SK-MEL-5 (cell line): Measurements from ENCODE around the gene ANTXRL. TPM values are rescaled to one million over a fixed set of nuclear protein-coding genes. Genes with fewer than 3 reads are reported as not detected.
"Not testable (repeated sequence)": the region's sequence is repeated elsewhere in the genome, so short reads cannot be mapped to it uniquely, and the experiment has no call there.

Experiments used
- DNase-seq: peaks from one replicate; pipeline ENCODE4 v3.0.0-alpha.2; 2016; ENCODE audit warnings: low read depth, low spot score
- in situ Hi-C: cut with HindIII; loops from 2 replicates; pipeline ENCODE4 v1.10.0; 2016; ENCODE audit warnings: low sequenced_read_pairs, high pct_unique_total_duplicates, low pct_unique_long_range_greater_than_20kb
- total RNA-seq: library from RNA; depleted of rRNA; stranded (reverse); fragments of >200 nt; shearing (Covaris generic); gene quantifications from 2 replicates; pipeline ENCODE4 v1.2.3, GENCODE V29; 2014; rRNA removed

The ANTXRL gene
- total RNA-seq, 1 experiment from 2014 or later: not detected

DNA sequence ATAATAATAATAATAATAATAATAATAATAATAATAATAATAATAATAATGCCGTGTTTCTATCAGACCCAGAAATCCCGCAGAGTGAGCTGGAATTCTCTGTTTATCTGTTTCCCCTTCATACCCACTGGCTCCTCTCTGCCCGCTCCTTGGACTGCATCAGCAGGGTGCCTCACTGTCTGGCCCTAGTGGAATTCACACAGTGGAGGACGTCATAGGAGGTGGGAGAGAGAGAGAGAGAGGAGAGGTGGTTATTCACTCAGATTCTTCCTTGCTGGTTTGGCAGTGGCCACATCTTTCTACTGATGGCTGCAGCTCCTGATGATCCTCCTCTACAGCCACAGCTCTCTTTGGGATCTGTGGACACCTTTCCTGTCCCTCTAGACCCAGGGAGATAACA, 78.7 kb downstream of the ANTXRL start:
- DNase-seq, in situ Hi-C loops: not testable (repeated sequence)

DNA sequence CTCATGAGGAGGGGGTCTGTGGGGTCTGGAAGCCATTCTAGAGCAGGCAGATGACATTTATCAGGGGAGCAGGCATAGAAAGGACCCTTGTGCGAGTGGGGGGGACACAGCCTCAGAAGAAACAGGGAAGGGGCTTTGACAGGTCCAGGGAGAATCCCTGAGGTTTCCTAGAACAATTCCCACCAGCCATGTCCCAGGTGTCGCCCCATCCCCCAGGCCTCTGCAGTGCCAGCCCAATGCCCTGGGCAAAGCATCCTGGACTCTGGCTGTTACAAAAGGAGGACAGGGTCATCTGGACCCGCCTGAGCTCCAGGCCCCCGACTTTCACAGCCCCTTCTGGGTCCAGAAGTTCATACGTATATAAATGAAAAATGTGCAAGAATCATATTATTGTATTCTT, 80.4 kb downstream of the ANTXRL start:
- DNase-seq, in situ Hi-C loops: not testable (repeated sequence)

DNA sequence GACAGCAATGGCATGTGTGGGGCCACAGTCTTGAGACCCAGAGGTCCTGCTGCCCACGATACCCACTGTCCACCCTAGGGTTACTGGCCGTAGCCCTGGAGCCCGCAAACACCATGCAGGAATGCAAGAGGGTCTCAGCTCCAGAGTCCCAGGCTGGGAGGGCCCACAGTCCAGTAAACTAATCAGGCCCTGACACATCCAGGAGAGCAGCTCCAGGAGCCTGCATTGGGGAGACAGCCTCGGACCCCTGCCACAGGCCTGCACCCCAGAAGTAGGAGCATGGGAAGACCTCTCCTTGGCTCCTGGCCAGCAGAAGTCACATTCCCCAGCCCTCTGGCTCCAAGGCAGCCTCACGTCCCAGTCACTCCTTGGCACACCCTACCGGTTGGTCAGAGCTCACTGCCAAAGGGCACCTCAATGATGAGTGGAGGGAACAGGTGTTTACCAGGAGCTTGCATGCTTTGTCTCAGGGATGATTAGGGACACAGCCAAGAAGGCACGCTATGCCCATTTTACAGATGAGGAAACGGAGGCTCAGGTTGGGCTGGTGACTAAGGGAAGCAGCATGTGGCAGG, 81.0 kb downstream of the ANTXRL start:
- DNase-seq, in situ Hi-C loops: not testable (repeated sequence)

DNA sequence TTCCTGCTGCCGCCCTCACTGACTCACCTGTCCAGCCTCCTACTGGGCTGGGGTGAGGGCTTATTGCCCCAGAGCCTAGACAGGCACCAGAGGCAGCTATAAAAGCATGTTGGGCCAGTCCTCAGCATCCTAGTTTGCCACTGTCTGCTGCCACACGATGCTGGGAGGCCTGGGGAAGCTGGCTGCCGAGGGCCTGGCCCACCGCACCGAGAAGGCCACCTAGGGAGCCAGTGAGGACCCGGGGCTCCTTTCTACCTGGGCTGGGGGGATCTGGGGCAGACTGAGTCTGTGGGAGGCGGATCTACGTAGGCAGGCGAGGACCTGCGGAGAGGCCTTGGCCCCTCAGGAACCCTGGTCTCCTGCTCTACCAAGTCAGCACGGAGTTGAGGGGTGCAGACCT, 82.2 kb downstream of the ANTXRL start:
- in situ Hi-C loops, DNase-seq: not testable (repeated sequence)

DNA sequence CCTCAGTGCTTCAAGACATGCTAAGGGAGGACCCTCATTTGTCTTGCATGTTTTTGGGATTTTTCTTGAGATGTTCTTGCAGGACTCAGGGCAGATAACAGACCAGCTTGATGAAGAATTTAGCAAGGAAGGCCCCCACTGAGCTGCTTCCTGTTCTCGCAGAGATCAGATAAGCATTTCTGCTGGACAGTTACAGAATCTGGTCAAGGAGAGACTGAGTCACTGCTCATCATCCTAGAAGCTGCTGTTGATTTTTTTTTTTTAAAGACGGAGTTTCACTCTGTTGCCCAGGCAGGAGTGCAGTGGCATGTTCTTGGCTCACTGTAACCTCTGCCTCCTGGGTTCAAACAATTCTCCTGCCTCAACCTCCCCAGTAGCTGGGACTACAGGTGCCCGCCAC, 87.6 kb downstream of the ANTXRL start:
- DNase-seq, in situ Hi-C loops: not testable (repeated sequence)

DNA sequence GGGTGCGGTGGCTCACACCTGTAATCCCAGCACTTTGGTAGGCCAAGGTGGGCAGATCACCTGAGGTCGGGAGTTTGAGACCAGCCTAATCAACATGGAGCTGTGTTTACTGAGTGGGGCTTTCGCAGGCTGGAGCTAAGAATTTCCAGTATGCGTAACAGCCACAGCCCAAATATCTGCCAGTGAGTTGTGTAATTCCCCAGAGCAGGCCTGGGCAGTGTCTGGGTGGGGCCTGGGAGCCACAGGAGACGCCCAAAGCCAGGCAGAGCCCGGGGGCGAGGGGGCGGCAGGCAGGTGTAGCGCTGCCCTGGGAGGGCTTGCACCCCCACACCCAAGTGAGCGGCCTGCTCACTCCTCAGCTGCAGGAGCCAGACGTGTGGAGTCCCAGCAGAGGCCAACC, 88.6 kb downstream of the ANTXRL start, which contains the start of gene ANXA8L1:
Gene ANXA8L1, plus strand, starts transcription at position 371 of the 400 bp plus-strand sequence. CDS start 76 bp downstream, outside the sequence.
- DNase-seq, in situ Hi-C loops: not testable (repeated sequence)

DNA sequence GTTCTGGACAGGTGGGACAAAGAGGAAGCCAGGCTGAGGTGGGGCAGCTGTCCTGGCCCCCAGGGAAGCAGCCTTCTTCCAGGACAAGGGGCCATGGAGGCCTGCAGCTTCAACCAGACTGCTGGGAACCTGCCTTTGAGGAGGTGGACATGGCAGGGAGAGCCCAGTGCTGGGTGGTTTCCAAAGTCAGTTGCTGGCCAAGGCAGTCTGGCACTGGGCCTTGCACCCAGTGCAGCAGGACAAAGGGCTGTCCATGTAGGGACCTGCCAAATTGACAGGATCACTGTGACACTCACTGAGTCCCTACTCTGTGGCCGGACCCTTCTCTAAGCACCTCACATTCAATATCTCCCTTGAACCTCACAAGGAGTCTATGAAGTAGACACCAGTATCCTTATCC, 90.2 kb downstream of the ANTXRL start:
- DNase-seq, in situ Hi-C loops: not testable (repeated sequence)

DNA sequence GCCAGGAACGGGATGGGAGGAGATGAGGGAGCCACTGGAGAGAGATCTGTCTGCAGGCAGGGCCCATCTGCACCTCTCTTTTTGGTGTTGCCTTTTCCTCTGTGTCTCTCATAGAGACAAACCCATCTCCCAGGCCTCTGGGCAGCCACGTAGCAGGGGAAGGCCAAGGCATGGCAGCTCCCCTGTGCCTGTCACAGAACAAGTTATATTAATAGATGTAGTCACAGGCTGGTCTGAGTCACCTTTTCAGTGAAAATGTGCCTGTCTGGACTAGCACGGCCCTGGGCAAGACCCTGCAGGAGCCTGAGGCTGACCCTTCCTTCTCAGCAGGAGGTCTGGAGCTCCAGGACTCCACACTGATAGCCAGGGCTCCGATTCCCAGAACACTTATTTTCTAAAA, 90.9 kb downstream of the ANTXRL start:
- in situ Hi-C loops, DNase-seq: not testable (repeated sequence)

DNA sequence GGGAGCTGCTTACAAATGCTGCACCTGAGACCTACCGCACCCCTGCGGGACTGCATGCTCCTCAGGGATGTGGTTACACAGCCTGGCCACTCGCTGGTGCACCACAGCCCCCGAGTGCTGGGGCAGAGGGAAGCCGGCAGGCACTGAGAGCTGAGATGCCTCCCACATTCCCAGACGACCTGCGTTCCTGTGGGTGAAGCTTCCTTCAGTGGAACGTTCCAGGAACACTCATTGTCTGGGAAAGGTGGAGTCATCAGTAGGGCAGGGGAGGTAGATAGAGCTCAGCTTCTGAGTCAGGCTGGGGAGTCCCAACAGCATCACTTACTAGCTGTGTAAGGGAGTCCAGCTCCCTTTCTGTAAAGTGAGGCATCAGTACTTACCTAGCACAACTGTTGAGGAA, 91.3 kb downstream of the ANTXRL start:
- in situ Hi-C loops, DNase-seq: not testable (repeated sequence)

DNA sequence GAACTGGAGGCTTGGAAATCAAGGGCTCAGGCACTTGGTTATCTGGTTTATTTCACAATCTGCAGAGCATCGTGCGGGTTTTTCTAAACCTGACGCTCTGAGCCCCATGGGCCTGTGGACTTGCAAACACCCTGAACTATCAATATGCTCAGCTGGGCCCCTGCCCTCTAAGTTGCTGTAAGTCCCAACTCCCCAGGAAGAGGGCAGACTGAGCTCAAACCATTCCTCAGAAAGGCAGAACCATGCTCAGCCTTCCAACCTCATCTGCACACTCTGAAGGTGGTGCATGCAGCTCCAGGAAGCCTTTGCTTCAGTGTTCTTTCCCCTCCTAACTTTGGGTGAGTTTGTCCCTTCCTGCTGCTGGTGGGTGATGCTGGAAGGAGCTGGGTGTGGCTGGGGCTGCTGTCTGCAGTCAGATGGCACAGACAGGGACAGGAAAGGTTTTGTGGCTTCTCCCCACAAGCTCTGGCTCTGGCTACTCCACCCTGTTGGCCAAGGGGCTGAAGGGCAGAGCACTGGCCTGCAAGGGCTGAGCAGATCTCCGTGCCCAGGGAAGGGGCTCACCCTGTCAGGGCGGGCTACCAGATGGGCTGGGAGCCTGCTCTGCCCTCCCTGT, 92.5 kb downstream of the ANTXRL start:
- DNase-seq, in situ Hi-C loops: not testable (repeated sequence)

Other genes starting within 250 kb of the ANTXRL start
- gene MSMB, start 240.7 kb upstream of the ANTXRL start, total RNA-seq: not detected in 2 replicates
- not detected in 2 replicates for gene ANXA8L1, start 88.8 kb downstream of the ANTXRL start, total RNA-seq
- not detected in 2 replicates for gene NPY4R, start 179.0 kb downstream of the ANTXRL start, total RNA-seq